GM23248 (cell line): ENCODE data around the gene REC114.

Source experiments
- EZH2 ChIP-seq: fragments of 200-600 bp; sonication (generic); IDR thresholded peaks from 2 replicates; pipeline ENCODE4 v1.6.1; 2018; ENCODE audit warnings: antibody characterized with exemption, mild to moderate bottlenecking; ENCODE audit not compliant: insufficient read depth, poor library complexity, severe bottlenecking
- EZH2phosphoT487 ChIP-seq: fragments of 200-600 bp; sonication (generic); IDR thresholded peaks from 2 replicates; pipeline ENCODE4 v1.6.1; 2018; ENCODE audit warnings: antibody characterized with exemption, moderate library complexity, mild to moderate bottlenecking, low read depth; ENCODE audit not compliant: insufficient read depth

DNA sequence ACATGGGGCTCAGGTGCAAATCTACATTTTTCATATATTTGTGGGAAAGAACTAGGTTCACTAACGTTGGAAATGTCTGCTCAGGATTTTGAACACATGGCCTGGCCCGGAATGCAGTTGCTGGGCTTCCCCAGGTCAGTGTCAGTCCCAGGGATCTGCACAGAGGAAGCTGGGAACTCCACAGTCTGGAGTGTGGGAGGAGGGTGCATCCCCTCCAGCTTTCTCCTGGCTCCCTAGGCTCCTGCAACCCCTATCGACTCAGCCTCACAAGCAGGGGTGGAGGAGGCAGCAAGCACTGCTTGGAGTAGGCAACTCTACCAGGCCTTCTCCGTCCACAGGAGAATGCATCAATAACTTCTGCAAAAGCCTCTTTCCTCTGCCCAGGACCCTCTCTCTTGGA, 44.1 kb upstream of the REC114 start:
- TF ChIP-seq EZH2, result no peak
- no peak for TF ChIP-seq EZH2phosphoT487
